Right lobe of liver (tissue), 4 donors: ENCODE measurements around the gene GRIA1.

Experiments used
- CTCF ChIP-seq, 4 donors: fragments of 200-600 bp in 3 of 4; fragments of 450-650 bp in 1 of 4; IDR thresholded peaks; one replicate each; pipeline versions ENCODE4 v1.5.1 to v1.8.0; 2016 to 2022; ENCODE audit warnings: antibody characterized with exemption in 4 of 4, mild to moderate bottlenecking in 2 of 4
- POLR2A ChIP-seq: fragments of 450-650 bp; IDR thresholded peaks from one replicate; pipeline ENCODE4 v1.6.1; 2017; ENCODE audit warnings: antibody characterized with exemption, mild to moderate bottlenecking
- donor health status: DM: no; HTN: no; CAD: no.
- donor health status: DM: no; HTN: no; CAD: no.
- donor health status: DM: no; HTN: yes; CAD: no.

GRCh38 chr5:153704110-153704509 is 213.6 kb downstream of the GRIA1 start:
- TF ChIP-seq POLR2A, result no peak
- no peak for TF ChIP-seq CTCF (IDR thresholded peaks at IDR 0.05)
